ENCODE measurements around the gene IDH3B.
A peak's percentile ranks its signal among the peaks of the same experiment; 100 is the strongest.

GRCh38 chr20:2688041-2688591 is 24.1 kb upstream of the IDH3B start:
- no peak for TF ChIP-seq POLR2A (IDR thresholded peaks at IDR 0.05)
- TF ChIP-seq, protein P1, sequence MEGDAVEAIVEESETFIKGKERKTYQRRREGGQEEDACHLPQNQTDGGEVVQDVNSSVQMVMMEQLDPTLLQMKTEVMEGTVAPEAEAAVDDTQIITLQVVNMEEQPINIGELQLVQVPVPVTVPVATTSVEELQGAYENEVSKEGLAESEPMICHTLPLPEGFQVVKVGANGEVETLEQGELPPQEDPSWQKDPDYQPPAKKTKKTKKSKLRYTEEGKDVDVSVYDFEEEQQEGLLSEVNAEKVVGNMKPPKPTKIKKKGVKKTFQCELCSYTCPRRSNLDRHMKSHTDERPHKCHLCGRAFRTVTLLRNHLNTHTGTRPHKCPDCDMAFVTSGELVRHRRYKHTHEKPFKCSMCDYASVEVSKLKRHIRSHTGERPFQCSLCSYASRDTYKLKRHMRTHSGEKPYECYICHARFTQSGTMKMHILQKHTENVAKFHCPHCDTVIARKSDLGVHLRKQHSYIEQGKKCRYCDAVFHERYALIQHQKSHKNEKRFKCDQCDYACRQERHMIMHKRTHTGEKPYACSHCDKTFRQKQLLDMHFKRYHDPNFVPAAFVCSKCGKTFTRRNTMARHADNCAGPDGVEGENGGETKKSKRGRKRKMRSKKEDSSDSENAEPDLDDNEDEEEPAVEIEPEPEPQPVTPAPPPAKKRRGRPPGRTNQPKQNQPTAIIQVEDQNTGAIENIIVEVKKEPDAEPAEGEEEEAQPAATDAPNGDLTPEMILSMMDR (IDR thresholded peaks at IDR 0.05): peak; percentile 43 to 77 (median 58)
